ENCODE data around the gene LTBP1. TPM values are rescaled to one million over a fixed set of nuclear protein-coding genes. Genes with fewer than 3 reads are reported as not detected.
"Not testable (repeated sequence)": the region's sequence is repeated elsewhere in the genome, so short reads cannot be mapped to it uniquely, and the experiment has no call there.

LTBP1 gene
- total RNA-seq, 1 experiment from 2014 or later, result 12.5 TPM

DNA sequence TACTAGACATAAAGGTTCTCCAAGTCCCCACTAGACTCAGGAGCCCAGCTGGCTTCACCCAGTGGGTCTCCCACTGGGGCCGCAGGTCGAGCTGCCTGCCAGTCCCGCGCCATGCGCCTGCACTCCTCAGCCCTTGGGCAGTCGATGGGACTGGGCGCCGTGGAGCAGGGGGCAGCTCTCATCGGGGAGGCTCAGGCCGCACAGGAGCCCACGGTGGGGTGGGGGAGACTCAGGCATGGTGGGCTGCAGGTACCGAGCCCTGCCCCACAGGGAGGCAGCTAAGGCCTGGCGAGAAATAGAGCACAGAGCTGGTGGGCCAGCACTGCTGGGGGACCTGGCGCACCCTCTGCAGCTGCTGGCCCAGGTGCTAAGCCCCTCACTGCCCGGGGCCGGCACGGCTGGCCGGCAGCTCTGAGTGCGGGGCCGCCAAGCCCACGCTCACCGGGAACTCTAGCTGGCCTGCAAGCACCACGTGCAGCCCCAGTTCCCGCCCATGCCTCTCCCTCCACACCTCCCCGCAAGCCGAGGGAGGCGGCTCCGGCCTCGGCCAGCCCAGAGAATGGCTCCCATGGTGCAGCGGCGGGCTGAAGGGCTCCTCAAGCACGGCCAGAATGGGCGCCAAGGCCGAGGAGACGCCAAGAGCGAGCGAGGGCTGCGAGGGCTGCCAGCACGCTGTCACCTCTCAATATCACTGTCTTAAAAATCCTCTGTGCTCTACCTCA is 110.7 kb downstream of the LTBP1 start:
- H3K36me3 ChIP-seq (ENCODE audit: control insufficient read depth, insufficient read depth, low read length); H3K9me3 ChIP-seq (ENCODE audit: control insufficient read depth, insufficient read depth, low read depth, low read length); DNase-seq (ENCODE audit: low read depth, low spot score); H3K4me1 ChIP-seq (ENCODE audit: control insufficient read depth, insufficient read depth, low read length); ATAC-seq; H3K4me3 ChIP-seq (ENCODE audit: low read depth in 2 of 2, low read length in 2 of 2); H3K27ac ChIP-seq (ENCODE audit: low read length); CTCF ChIA-PET; in situ Hi-C loops (cut with HindIII; ENCODE audit: low pct_unique_long_range_greater_than_20kb, low sequenced_read_pairs); intact Hi-C loops (cut with micrococcal nuclease; ENCODE audit: unreplicated experiment); POLR2A ChIA-PET; BruUV-seq (replicated peaks); H3K27me3 ChIP-seq (ENCODE audit: control insufficient read depth, insufficient read depth, low read length): not testable (repeated sequence)

DNA sequence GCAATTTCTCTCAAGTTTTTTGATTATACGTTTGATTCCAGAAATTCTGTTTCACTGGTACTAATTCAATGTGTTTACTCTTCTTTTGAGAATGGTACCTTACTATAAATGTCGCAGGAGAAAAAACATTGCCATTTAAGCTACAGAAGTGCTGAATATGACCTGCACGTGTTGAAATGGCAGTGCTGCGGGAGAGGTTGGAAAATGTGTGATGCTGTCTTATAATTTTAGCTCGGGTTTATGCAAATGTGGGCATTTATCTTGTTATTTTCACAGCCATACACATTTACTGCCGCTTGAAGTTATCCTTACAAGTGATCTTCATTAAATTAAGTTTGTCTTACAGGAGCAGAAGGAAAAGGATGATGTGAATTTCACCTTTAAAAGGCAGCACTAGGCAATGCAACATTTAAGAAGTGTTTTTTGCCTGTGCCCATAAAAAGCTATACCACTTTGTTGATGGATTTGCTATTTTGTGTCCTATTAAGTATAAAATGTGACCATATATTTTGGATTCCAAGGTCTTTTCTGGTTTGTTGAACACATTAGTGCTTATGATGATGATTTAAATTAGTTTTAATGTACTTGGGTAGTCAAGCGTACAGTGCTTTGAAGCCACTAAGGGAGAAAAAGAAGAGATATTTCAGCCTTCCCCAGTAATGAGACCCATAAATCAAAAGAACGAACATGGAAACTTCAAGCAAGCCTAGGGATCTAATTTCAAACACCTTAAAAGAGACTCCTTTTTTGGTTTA is 112.1 kb downstream of the LTBP1 start:
- BruUV-seq (replicated peaks), result no TSS peak
- Histone ChIP-seq H3K27me3 (ENCODE audit: control insufficient read depth, insufficient read depth, low read length) (no peaks in the 10 kb centered on the region), H3K9me3 (ENCODE audit: control insufficient read depth, insufficient read depth, low read depth, low read length) (no peaks in the 10 kb centered on the region), H3K4me1 (ENCODE audit: control insufficient read depth, insufficient read depth, low read length) (no peaks in the 10 kb centered on the region), H3K27ac (ENCODE audit: low read length) (no peak overlapping the region), H3K4me3 (ENCODE audit: low read depth in 2 of 2, low read length in 2 of 2) (no peak overlapping the region), H3K36me3 (ENCODE audit: control insufficient read depth, insufficient read depth, low read length) (no peaks in the 10 kb centered on the region)
- in situ Hi-C loops (cut with HindIII; ENCODE audit: low pct_unique_long_range_greater_than_20kb, low sequenced_read_pairs) (no loop called here), intact Hi-C loops (cut with micrococcal nuclease; ENCODE audit: unreplicated experiment) (no loop called here)
- ChIA-PET POLR2A (no interaction called here), CTCF (no interaction called here)
- TF ChIP-seq SIN3A (IDR thresholded peaks at IDR 0.05; ENCODE audit: borderline replicate concordance, insufficient read depth, low read depth, low read length) (no peak), TCF7L2 (IDR thresholded peaks at IDR 0.05; ENCODE audit: low read depth, low read length) (no peak), POLR2AphosphoS5 (IDR thresholded peaks at IDR 0.05; ENCODE audit: low read depth, low read length) (no peak)
- TF ChIP-seq, protein P1, sequence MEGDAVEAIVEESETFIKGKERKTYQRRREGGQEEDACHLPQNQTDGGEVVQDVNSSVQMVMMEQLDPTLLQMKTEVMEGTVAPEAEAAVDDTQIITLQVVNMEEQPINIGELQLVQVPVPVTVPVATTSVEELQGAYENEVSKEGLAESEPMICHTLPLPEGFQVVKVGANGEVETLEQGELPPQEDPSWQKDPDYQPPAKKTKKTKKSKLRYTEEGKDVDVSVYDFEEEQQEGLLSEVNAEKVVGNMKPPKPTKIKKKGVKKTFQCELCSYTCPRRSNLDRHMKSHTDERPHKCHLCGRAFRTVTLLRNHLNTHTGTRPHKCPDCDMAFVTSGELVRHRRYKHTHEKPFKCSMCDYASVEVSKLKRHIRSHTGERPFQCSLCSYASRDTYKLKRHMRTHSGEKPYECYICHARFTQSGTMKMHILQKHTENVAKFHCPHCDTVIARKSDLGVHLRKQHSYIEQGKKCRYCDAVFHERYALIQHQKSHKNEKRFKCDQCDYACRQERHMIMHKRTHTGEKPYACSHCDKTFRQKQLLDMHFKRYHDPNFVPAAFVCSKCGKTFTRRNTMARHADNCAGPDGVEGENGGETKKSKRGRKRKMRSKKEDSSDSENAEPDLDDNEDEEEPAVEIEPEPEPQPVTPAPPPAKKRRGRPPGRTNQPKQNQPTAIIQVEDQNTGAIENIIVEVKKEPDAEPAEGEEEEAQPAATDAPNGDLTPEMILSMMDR (IDR thresholded peaks at IDR 0.05), result no peak
- TF ChIP-seq, protein P2, sequence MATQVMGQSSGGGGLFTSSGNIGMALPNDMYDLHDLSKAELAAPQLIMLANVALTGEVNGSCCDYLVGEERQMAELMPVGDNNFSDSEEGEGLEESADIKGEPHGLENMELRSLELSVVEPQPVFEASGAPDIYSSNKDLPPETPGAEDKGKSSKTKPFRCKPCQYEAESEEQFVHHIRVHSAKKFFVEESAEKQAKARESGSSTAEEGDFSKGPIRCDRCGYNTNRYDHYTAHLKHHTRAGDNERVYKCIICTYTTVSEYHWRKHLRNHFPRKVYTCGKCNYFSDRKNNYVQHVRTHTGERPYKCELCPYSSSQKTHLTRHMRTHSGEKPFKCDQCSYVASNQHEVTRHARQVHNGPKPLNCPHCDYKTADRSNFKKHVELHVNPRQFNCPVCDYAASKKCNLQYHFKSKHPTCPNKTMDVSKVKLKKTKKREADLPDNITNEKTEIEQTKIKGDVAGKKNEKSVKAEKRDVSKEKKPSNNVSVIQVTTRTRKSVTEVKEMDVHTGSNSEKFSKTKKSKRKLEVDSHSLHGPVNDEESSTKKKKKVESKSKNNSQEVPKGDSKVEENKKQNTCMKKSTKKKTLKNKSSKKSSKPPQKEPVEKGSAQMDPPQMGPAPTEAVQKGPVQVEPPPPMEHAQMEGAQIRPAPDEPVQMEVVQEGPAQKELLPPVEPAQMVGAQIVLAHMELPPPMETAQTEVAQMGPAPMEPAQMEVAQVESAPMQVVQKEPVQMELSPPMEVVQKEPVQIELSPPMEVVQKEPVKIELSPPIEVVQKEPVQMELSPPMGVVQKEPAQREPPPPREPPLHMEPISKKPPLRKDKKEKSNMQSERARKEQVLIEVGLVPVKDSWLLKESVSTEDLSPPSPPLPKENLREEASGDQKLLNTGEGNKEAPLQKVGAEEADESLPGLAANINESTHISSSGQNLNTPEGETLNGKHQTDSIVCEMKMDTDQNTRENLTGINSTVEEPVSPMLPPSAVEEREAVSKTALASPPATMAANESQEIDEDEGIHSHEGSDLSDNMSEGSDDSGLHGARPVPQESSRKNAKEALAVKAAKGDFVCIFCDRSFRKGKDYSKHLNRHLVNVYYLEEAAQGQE (IDR thresholded peaks at IDR 0.05; ENCODE audit: insufficient read depth in 1 of 2, low read depth in 2 of 2, low read length in 1 of 2), result no peak
- ATAC-seq, result no peak
- DNase-seq (ENCODE audit: low read depth, low spot score), result no peak

Measured in Panc1 (cell line).